Fibroblast of the conjunctiva (primary cell): Measurements from ENCODE around the gene HIBADH.

ENCODE experiments used
- DNase-seq: peaks from one replicate; pipeline ENCODE4 v3.0.0-alpha.2; 2010; ENCODE audit warnings: low read depth

The HIBADH gene

DNA sequence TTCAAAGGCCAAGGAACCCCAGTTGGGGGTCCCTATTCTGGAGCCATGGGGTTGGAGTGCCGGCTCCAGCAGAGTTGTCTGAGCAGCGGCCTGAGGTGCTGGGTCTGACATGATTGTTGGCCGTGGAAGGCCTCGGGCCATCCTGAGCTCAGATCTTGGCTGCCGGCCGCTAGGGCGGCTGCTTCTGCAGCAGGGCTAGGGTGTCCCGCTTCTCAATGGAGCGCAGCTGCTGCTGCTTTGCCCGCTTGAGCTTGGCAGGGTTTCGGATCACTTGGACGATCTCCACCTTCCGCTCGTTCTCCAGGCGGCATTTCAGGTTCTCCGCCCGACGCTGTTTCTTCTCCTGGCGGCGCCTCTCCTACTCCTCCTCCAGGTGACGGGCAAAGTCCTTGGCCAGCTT lies 171.1 kb downstream of the HIBADH start:
- no peak for DNase-seq

DNA sequence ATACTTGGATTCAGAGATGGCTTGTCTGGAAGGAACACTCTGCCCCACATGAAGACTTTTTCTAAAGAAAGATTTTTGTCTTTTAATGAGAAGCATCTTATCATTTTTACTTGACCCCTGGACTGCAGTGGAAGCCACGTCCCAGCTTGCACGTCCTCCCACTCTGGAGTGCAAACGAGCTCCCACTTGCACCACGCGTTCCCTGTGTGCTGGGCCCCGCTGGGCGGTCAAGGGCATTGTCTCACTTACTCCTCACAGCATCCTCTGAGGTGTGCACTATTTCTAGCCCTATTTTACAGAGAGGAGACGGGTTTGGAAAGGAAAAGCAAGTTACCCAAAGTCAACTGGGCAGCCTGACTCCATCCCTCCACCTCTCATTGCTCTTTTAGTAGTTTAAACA lies 175.2 kb downstream of the HIBADH start:
- no peak for DNase-seq

DNA sequence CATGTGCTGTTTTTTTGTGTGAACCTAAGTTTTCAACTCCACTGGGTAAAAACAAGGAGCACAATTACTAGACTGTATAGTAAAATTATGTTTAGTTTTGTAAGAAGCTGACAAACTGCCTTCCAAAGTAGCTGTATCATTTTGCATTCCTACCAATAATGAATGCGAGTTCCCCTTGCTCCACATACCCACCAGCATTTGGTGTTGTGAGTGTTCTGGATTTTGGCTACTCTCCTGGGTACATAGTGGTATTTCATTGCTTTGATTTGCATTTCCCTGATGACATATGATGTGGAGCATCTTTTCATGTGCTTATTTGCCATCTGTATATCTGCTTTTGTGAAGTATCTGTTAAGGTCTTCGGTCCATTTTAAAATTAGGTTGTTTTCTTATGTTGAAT lies 178.2 kb downstream of the HIBADH start:
- no peak for DNase-seq

DNA sequence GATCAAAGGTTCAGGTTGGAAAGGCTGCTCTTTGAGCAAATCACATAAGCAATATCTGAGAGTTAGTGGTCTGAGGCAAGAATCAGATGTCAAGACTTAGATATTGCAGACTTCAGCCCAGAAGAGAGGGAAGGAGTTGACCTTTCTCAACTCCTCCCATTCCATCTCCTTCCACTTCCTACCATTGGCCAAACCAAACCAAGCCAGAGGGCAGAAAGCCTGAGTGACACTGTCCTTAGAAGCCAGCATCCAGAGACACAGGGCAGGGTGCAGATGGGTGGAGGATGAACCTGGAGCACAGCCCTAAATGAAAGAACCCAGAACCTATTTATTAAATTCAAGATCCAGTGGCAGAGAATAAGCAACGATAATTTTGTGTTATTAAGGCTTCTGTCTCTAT lies 180.5 kb downstream of the HIBADH start:
- DNase-seq, result no peak

DNA sequence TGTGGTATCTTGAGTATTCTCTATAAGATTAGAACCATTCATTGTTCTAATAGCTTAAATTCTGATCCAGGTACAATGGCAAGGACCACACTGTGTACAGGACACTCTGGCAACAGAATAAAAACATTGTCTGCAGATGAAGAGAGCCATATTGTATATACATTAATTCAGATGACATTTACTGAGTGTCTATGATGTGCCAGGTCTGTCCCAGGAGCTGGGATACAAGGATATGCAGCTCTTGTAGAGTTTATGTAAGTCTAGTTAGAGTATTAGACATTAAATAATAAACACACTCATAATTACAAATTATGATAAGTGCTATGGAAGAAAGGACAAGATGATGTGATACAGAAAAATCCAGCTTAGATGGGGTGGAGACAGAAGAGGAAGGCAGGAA lies 184.1 kb downstream of the HIBADH start:
- no peak for DNase-seq

DNA sequence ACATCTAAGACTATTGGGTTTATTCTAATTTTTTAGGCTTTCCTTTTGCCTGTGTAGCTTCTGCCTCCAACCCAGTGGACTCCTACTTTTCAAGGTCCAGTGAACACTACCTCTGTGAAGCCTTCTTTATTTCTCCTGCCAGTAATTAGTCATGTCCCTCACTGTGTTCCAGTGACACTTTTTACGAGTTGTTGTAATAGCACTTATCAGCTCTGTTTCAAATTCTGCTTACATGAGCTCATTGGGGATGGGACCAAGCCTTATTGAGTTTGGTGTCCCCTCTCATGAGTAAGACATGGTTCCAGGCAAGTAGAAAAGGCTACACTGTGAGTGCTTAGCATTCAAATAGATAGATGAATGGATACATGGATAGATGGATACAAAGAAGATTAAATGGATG lies 184.6 kb downstream of the HIBADH start:
- no peak for DNase-seq

DNA sequence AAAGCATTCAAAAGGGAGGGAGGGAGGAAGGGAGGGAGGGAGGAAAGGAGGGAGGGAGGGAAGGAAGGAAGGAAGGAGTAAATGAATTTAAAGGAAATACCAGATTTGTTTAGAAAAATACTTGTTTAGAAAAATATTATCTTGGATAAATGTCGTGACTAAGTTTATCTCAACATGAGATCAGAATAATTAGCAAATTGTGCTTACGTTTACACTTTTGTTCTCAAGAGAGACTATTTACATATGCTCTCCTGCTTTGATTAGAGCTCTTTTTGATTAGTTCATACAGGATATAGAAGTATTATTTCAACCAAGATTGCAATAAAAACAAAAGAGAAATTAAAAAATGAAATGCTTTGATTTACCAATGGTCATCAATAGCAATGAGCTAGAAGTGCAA lies 186.2 kb downstream of the HIBADH start:
- DNase-seq, result no peak
